Dedifferentiated amniotic fluid mesenchymal stem cell (primary cell): ENCODE measurements around the gene CEP85L.

Experiments
- DNase-seq: peaks from one replicate; pipeline ENCODE4 v3.0.0-alpha.2; 2016; ENCODE audit errors: extremely low spot score

CEP85L gene

DNA sequence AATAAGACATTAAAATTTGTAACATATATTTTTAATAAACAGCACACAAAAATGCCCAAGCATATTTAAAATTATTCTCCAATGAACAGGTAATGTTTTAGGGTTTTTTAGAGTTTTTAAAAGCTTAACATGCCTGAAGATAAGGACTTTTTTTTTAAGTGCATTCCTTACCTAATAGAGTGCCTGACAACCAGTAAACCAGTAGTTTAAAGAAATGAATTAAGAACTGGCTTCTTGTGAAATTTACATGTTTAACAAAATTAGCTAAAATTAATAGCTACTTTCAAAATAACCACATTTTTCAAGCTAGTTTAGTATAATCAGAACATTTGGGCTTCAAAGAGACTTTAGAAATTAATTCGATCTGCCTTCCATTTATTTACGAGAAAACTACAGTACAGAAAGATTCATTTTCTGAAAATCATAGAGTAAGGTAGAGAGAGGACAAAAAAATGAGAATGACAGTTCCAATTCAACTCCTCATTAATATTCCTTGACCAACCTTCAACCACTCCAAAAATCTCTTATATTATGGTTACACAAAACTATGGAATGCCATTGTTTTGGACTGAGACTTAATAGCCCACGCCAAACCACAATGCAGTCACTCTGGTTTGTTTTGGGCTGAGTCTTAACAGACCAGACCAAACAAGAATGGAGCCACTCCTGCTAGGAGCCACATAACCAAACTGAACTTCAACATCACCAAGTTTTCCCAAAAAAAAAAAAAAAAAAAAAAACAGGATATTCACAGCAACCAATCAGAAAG, 109.0 kb downstream of the CEP85L start:
- DNase-seq = no peak

DNA sequence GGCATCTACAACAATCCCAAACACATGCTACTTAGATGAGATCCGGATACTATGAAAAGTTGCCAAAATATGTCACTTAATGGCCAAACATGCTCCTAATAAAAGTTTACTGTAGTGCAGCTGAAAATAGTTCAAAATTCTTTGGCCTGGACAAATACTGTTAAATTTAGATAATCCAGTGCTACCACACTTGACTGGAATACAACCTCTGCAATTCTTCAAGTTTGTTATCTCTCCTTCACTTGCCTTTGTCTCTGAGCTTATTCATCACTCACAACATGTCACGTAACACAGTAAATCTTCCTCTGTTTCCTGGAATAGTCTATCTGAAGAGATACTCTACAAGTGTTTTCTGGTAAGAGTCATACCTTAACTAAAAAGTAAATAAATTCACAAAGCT, 113.8 kb downstream of the CEP85L start:
- no peak for DNase-seq

DNA sequence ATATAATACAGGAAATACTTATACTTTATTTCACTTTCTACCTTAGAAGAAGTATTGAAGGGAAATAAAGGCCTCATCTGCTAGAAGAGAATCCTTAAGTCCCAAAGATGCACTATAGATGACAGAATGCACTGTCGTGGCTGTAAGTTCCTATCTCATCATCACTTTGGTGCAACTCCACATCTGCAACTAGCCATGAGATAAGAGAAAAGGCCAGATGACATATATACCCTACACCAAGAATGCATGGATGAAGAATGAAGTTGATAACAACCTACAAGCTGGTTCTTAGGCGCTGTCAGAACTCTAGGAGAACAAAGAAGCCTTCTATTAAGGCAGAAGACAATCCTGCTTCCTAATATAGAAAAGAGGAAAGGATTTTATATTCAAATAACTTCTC, 114.9 kb downstream of the CEP85L start:
- no peak for DNase-seq

DNA sequence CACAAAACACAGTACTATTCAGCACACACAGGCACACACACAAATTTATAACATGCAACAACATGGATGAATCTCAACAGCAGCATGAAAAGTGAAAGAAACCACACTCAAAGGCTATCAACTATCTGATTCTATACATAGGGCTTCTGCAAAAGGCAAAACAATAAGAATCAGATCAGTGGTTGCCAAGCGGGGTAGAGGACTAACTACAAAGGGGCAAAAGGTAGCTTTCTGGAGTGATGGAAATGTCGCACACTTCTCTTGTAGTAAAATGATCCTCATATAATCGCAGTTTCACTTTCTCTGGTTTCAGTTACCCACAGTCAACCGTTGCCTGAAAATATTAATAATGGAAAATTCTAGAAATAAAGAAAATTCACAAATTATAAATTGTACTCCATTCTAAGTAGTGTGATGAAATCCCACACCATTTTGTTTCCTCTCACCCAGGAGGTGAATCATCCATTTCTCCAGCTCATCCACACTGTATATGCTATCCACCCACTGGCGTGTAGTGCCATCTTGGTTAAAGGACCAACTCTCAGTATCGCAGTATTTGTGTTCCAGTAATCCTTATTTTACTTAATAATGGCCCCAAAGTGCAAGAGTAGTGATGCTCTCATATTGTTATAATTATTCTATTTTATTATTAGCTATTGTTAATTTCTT, 116.1 kb downstream of the CEP85L start:
- no peak for DNase-seq

DNA sequence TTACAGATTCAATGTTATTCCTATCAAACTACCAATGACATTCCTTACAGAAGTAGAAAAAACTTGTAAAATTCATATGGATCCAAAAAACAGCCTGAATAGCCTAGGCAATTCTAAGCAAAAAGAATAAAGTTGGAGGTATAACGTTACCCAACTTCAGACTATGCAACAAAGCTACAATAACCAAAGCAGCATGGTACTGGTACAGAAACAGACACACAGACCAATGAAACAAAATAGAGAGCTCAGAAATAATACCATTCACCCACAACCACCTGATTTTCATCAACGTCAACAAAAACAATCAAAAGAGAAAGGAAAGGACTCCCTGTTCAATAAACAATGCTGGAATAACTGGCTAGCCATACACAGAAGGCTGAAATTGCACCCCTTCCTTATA, 120.4 kb downstream of the CEP85L start:
- no peak for DNase-seq

DNA sequence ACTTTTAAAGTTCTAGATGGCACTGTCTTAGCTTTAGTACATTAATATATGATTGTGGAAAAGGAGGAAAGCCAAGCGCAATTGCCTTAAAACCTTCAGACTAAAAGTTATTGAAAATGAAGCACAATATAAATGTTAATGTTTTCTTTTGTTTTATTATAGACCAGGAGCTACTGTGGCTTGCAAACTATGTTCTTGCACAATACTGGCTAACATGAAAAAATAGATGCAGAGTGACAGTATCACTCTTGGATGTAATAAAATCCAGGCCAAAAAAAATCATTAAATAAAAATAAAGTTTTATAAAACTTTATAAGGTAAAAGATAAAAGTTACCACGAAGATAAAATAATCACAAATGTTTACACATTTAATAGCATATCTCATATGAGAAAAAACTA, 121.6 kb downstream of the CEP85L start:
- no peak for DNase-seq

DNA sequence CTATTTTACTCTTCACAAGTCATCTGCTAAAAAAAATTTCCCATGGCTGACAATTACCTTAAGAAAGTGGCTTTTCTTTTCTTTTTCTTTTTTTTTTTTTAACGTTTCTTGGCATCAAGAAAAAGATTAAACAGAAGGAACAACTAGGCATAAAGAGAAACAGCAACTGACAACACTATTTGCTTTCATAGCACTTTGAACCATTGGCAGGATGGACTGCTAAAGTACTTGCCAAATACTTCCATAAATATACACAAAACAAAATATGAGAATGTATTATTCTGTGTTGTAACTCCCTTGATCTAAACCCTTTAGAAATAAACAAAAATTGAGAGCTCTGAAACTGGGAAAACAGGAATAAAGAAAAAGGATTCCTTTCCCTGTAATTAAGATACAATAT, 123.3 kb downstream of the CEP85L start:
- DNase-seq = no peak

DNA sequence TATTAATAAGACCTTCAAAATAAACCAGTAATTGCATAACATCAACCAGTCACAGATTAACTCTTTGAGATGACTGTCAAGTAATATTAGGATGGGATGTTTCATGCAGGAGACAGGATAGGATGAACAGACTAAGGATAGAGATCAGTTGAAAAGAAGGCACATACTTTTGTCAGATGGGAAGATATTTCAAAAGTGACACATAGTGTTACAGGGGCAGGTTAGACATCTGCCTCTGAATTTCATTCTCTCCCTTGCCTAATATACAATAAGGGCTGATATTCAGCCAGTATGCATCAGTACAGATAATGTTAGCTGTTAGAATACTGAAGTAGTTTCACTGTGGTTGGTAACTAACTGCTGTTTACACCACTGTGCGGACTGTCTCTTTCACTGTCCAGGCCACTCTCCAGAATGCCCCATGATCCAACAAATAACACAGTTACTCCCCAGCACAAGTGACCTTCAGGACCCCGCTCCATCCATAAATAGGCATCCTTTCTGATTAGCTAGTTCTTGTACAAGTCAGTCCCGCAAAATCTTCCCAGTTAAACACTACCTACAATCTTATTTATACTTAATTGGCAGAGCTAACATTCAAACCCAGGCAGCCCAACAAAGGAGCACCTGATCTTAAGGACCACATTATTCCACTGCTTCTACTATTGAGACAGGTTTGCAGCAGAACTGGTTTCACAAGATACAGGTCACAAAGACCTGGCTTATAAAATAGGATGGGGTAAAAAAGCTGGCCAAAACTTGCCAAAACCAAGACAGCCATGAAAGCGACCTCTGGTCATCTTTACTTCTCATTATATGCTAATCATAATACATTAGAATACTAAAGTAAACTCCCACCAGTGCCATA, 125.2 kb downstream of the CEP85L start:
- no peak for DNase-seq

DNA sequence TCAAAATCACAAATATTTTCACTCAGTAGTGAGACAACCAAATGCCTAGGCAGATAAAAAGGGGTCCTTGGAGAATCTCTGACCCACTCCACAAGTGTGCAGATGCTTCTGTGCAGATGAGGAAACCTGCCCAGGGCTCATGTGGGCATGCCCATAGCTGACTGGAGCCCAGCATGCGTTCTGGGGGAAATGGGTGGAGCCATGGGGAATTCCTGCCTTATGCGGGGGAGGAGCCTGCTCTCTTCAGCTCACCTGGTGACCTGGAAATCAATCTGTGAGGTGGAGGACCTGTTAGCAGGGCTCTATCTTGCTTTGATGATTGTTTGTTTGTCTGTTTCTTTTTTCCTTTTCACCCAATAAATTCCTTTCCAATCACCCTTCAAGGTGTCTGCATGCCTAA, 126.7 kb downstream of the CEP85L start:
- DNase-seq = no peak

DNA sequence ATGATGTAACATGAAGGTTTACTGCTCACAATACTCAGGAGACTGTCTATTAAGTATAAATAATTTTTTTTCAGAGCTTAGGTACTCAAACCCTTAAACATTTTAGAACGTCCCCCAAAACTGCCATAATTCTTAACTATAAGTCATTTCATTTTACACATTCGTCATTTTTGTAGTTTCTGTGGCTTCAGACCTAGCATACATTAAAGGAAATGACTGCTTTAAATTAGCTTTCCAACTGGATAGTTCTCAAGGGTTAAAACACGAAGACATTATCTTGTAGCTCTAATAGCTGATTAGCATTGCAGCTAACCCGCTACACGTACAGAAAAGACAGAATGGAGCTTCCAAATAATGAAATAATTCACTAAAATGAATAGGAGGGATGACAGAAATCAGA, 128.2 kb downstream of the CEP85L start:
- DNase-seq = no peak

DNA sequence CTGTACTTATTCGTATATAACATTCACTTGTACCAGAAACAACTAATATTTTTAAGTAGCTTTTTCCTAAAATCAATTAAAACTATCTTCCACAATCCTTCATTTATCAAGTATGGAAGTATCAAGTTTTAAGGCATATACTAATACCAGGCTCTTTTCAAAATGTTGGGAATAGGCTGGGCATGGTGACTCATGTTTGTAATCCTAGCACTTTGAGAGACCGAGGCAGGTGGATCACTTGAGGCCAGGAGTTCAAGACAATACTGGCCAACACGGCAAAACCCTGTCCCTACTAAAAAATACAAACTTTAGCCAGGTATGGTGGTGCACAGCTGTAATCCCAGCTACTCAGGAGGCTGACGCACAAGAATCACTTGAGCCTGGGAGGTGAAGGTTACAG, 129.0 kb downstream of the CEP85L start:
- DNase-seq = no peak

DNA sequence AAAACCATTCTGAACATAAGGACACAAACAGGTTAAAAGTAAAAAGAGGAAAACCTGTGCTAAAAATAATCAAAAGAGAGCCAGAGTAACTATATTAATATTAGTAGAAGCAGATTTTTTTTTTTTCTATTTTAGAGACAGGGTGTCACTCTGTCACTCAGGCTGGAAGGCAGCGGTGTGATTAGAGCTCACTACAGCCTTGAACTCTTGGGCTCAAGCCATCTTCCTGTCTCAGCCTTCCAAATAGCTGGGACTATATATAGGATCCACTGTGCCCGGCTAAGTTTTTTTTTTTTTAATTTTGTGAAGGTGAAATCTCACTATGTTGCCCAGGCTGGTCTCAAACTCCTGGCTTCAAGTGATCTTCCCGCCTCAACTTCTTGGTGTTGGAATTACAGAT, 136.7 kb downstream of the CEP85L start:
- DNase-seq = no peak

DNA sequence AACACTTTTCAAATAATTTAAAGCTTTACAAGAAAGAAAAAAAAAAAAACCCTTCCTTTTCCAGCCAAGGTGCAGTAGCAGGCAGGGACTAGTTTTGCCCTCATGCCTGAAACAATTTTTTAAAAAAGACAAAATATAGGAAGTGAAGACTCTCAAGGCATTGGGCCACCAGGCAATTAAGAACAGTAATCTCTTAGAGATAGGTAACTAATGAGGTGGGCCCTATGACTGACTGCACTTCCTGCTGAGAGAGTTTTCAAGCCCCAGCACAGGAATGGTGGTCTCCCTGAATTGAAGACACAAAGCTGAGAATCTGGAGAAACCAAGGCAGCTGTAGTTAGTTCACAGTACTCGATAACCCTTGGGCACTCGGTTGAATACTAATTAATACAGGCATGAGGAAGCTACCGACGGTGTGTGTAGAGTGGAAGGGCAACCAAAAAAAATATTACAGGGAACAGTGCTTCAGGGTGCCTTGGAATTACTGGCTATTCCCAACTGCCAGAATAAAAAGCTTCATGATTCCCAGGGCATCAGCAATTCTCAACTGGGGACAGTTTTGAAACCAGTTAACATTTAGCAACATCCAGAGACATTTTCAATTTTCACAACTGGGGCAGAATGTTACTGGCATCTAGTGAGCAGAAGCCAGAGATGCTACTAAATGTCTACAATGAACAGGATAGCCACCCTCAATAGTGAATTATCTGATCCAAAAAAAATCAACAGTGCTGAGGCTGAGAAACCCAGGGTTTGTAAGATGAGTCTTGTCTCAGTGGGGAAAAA, 139.3 kb downstream of the CEP85L start:
- DNase-seq = no peak

DNA sequence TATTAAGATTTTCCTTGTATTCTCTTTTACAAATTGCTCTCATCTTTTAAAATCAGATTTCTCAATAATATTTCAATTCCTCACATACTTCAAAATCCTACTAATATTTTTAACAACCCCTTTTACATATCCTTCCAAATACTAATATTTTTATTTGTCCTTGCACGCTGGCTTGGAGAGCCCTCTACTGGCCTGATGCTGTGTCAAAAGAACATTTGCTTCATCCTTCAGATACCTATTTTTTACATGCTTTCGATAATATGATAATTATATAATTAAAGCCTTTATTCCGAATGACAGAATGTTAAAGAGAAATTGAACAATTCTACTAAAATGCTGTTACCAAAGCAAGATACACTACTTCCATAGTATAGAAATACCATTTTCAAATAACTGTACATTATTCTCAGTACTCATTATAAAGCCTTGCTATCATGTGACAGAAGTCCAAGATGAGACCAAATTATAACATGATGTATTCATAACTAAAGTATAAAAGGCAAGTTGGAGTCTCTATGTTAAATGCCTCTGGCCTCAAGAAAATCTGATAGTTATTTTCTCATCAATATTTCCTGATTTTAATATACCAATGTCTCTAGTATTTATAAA, 142.3 kb downstream of the CEP85L start:
- DNase-seq = no peak

DNA sequence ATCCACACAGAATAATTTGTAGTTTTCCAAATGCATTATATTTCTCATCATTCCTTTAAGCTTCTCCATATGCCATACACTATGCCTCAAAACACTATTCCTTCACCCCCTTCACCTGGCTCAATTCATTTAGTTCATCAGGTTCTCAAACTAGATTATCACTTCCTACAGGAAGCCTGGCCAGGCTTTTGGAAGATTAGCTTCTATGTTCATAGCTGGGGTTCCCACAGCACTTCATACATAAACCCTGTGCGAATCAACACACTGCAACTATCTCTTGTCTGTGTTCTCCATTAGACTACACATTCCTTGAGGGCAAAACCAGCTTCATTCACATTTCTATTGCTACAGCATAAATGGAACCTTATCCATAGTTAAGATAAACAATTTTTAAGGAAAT, 143.8 kb downstream of the CEP85L start:
- no peak for DNase-seq

DNA sequence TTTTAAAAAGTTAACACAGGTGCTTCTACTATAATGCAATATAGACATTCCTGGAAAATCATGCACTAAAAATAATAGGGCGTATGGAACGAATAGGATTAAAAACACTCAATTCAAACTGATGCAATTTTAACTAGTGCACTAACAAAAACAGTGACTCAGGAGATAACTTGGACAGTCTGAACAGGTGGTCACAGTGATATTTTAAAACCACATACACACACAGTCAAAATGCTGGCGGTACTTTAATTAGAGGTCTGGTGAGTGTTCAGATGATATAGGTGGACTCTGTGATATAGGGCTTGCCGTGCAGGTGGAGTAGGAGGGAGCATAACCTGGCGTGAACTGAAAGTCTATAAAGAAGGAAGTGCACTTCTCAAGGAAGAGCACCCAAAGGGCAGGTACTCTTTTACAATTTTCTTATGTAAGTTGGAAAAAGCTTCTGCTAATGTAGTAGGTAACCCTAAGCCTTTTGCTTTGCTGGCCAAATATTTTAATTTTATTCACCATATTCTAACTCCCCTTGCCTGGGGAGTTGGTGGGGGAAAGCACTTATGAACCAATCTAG, 145.2 kb downstream of the CEP85L start:
- no peak for DNase-seq

DNA sequence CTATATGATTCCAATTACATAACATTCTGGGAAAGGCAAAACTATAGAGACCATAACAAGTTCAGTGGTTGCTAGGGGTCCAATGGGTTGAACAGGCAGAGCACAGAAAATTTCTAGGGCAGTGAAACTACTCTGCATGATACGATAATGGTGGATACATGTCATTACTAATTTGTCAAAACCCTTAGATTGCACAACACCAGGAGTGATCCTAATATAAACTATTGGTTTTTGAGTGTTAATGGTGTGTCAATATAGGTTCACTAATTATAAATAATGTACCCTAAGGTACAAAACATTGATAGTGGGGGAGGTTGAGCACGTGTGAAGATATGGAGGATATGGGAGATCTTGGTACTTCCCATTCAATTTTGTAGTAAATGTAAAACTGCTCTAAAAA, 145.7 kb downstream of the CEP85L start:
- no peak for DNase-seq

DNA sequence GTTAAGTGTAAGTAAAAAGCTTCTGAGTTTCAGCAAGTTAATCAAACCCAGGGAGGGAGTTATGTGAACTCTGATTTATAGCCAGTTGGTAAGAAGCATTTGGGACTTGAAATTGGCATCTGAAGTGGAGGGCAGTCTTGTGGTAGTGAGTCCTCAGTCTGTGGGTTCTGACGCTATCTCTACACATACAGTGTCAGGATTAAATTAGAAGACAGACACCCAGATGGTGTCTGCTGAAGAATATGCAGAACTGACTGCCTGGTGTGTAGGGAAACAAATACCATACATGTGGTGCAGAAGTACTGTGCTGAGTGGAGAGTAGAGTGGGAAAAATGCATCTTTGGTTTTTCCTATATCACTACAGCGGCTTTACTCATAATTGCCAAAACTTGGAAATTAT, 146.8 kb downstream of the CEP85L start:
- no peak for DNase-seq

DNA sequence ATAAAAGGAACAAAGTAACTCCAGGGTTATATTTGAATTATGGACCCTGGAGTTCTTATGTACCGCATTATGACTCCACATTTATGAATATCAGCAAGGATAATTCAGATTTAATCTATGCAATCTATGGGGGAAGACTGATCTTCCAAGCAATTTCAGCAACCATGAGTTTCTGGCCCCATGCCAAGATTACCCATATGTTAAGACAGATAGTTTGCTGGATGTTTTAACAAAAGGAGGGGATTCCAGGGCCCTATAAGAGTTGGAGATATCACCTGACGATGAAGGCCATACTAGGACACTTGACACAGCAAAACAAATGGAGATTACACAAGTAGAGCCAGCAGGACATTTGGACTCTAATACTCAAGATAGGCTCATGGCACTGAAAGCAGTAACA, 149.2 kb downstream of the CEP85L start:
- DNase-seq = no peak

DNA sequence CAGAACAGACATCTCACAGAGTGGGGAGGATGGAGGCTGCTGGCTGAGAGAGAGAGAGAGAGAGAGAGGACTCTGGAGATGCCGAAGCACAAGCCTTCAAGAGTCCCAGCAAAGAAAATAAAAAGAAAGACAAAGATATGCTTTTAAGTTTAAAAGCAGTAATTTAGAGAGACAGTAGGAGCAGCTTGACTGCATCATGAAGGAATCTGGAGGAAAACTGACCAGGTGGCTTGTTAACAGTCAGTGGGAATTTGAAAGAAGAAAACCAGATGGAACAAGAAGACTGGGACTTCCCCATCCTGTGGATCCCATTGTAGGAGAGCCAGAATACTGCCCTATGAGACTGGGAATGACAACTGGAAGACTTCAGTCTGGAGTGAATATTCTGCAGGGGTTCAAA, 149.6 kb downstream of the CEP85L start:
- DNase-seq = no peak

DNA sequence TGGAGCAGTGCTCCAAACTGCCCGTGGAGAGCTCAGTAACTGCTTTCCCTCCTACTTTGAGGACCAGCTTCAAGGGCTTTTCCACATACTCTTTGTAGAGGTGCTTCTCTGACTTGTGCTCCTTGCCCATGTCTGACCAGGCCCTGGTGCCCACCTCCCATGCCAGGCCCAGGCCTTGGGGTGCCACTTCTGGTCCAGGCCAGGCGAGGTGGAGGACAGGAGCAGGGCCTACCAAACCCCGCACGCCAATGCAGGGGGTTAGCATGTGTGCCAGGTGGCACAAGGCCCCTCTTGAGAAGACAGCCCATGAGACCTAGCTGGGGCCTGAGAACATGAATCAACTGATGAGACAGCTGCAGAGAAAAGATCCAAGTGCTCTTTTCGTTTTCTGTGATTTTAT, 150.3 kb downstream of the CEP85L start:
- DNase-seq = no peak
